H1 (cell line): ENCODE results near the gene PDE6B. TPM values are rescaled to one million over a fixed set of nuclear protein-coding genes. Genes with fewer than 3 reads are reported as not detected.

Source experiments
- CTCF ChIA-PET: fragments of 300-600 bp; sonication (Branson Sonifier 250); formaldehyde crosslinking; loops from one replicate; lab custom pipeline; 2021; ENCODE audit not compliant: partially characterized antibody; lab: Charles Lee
- POLR2A ChIA-PET: fragments of 300-600 bp; sonication (Branson Sonifier 250); formaldehyde crosslinking; loops from one replicate; lab custom pipeline; 2021; ENCODE audit warnings: inconsistent platforms; ENCODE audit not compliant: partially characterized antibody; lab: Charles Lee
- DNase-seq, 2 experiments: peaks; one replicate each; pipeline versions ENCODE4 v3.0.0 to v3.0.0-alpha.2; 2010 to 2022; ENCODE audit warnings: low spot score in 2 of 2, low read depth in 1 of 2, mixed read lengths in 1 of 2
- FAIRE-seq: peaks from 2 replicates; lab custom pipeline; 2011; peaks lifted over from hg19 to GRCh38; lab: Jason Lieb, UNC
- H2AFZ ChIP-seq: 2 replicates; pipeline ENCODE4 v1.8.1; 2012; ENCODE audit warnings: low read length, inconsistent platforms
- H2AK5ac ChIP-seq: 2 replicates; pipeline ENCODE4 v1.6.1; 2013; ENCODE audit warnings: low read depth, low read length
- H2BK120ac ChIP-seq: replicated peaks from 2 replicates; pipeline ENCODE3; 2013; ENCODE audit warnings: low read depth, low read length, inconsistent platforms
- H2BK12ac ChIP-seq: 2 replicates; pipeline ENCODE4 v1.6.1; 2013; ENCODE audit warnings: low read depth, low read length
- H2BK15ac ChIP-seq: 2 replicates; pipeline ENCODE4 v1.6.1; 2013; ENCODE audit warnings: low read length
- H2BK20ac ChIP-seq: 2 replicates; pipeline ENCODE4 v1.6.1; 2013; ENCODE audit warnings: low read length
- H2BK5ac ChIP-seq: 2 replicates; pipeline ENCODE4 v1.6.1; 2013; ENCODE audit warnings: low read depth, low read length
- H3K14ac ChIP-seq: 2 replicates; pipeline ENCODE4 v1.6.1; 2013; ENCODE audit warnings: inconsistent platforms; ENCODE audit not compliant: insufficient read length
- H3K18ac ChIP-seq: 2 replicates; pipeline ENCODE4 v1.6.1; 2013; ENCODE audit warnings: low read length; ENCODE audit errors: extremely low read depth
- H3K23ac ChIP-seq: 2 replicates; pipeline ENCODE4 v1.6.1; 2013; ENCODE audit warnings: inconsistent platforms; ENCODE audit not compliant: insufficient read length
- H3K23me2 ChIP-seq: 2 replicates; pipeline ENCODE4 v1.6.1; 2013; ENCODE audit warnings: low read depth, low read length
- H3K27ac ChIP-seq: 2 replicates; pipeline ENCODE4 v1.6.1; 2011; ENCODE audit warnings: low read depth, low read length, inconsistent platforms
- H3K27me3 ChIP-seq, 4 experiments: replicated peaks in 1 of 4; 1 replicate in 1 of 4; 2 replicates in 3 of 4; pipeline versions ENCODE4 v1.6.1 to v1.8.1; 2011 to 2013; ENCODE audit warnings: low read length in 3 of 4, mild to moderate bottlenecking in 3 of 4, inconsistent platforms in 2 of 4, mixed read lengths in 2 of 4, moderate library complexity in 1 of 4; ENCODE audit not compliant: control insufficient read depth in 3 of 4, insufficient read depth in 3 of 4; ENCODE audit errors: extremely low read depth in 1 of 4
- H3K36me3 ChIP-seq, 4 experiments: 2 replicates each; pipeline versions ENCODE4 v1.6.1 to v1.8.1; 2011 to 2013; ENCODE audit warnings: mild to moderate bottlenecking in 4 of 4, low read length in 3 of 4, moderate library complexity in 2 of 4, control low read depth in 1 of 4, inconsistent platforms in 1 of 4; ENCODE audit not compliant: insufficient read depth in 4 of 4, control insufficient read depth in 2 of 4
- H3K4ac ChIP-seq: replicated peaks from 2 replicates; pipeline ENCODE3; 2013; ENCODE audit warnings: low read length, low read depth, mixed read lengths, inconsistent platforms; ENCODE audit not compliant: insufficient read length
- H3K4me1 ChIP-seq, 4 experiments: replicated peaks in 1 of 4; 1 replicate in 1 of 4; 2 replicates in 3 of 4; pipeline versions ENCODE4 v1.6.1 to v1.8.1; 2011 to 2013; ENCODE audit warnings: low read length in 3 of 4, inconsistent platforms in 2 of 4, mixed read lengths in 1 of 4; ENCODE audit not compliant: insufficient read depth in 4 of 4, control insufficient read depth in 3 of 4
- H3K4me2 ChIP-seq, 2 experiments: 2 replicates each; pipeline versions ENCODE4 v1.6.1 to v1.8.1; 2011 to 2013; ENCODE audit warnings: low read depth in 2 of 2, low read length in 2 of 2, control low read depth in 1 of 2, inconsistent platforms in 1 of 2, mild to moderate bottlenecking in 1 of 2; ENCODE audit not compliant: insufficient read depth in 1 of 2
- H3K4me3 ChIP-seq, 4 experiments: fragments of 200-600, 300-600 bp in 1 of 4; sonication (generic), shearing (Covaris generic), sonication (Bioruptor Twin) in 1 of 4; 2 replicates each; pipeline versions ENCODE4 v1.5.1 to v1.8.1; 2011 to 2016; ENCODE audit warnings: low read length in 4 of 4, low read depth in 3 of 4, control low read depth in 2 of 4, inconsistent platforms in 2 of 4, mild to moderate bottlenecking in 2 of 4, mixed read lengths in 1 of 4, moderate library complexity in 1 of 4; ENCODE audit not compliant: insufficient read depth in 2 of 4; ENCODE audit errors: extremely low read depth in 1 of 4
- H3K56ac ChIP-seq: replicated peaks from 2 replicates; pipeline ENCODE3; 2013; ENCODE audit warnings: low read depth, mild to moderate bottlenecking, mixed read lengths, low read length, inconsistent platforms; ENCODE audit not compliant: insufficient read length
- H3K79me1 ChIP-seq: 2 replicates; pipeline ENCODE4 v1.6.1; 2013; ENCODE audit warnings: low read depth, low read length, control low read depth
- H3K79me2 ChIP-seq, 2 experiments: 2 replicates each; pipeline versions ENCODE4 v1.6.1 to v1.8.1; 2012 to 2013; ENCODE audit warnings: low read length in 2 of 2, mild to moderate bottlenecking in 2 of 2, inconsistent platforms in 1 of 2; ENCODE audit not compliant: insufficient read depth in 2 of 2, control insufficient read depth in 1 of 2
- H3K9ac ChIP-seq, 4 experiments: replicated peaks in 1 of 4; 1 replicate in 1 of 4; 2 replicates in 3 of 4; pipeline versions ENCODE4 v1.6.1 to v1.8.1; 2011 to 2013; ENCODE audit warnings: low read depth in 3 of 4, low read length in 3 of 4, control low read depth in 2 of 4, mild to moderate bottlenecking in 2 of 4, moderate library complexity in 2 of 4, inconsistent platforms in 1 of 4; ENCODE audit errors: extremely low read depth in 1 of 4
- H3K9me3 ChIP-seq, 2 experiments: 2 replicates each; pipeline versions ENCODE4 v1.6.1 to v1.8.1; 2012 to 2013; ENCODE audit warnings: mild to moderate bottlenecking in 2 of 2, moderate library complexity in 2 of 2, control low read depth in 1 of 2, inconsistent platforms in 1 of 2, low read depth in 1 of 2, low read length in 1 of 2, mixed read lengths in 1 of 2; ENCODE audit not compliant: insufficient read depth in 2 of 2
- H4K20me1 ChIP-seq, 2 experiments: replicated peaks in 1 of 2; 2 replicates each; pipeline versions ENCODE3 to v1.8.1; 2011 to 2013; ENCODE audit warnings: inconsistent platforms in 2 of 2, low read length in 2 of 2, mild to moderate bottlenecking in 1 of 2; ENCODE audit not compliant: insufficient read depth in 2 of 2, control insufficient read depth in 1 of 2
- H4K5ac ChIP-seq: 2 replicates; pipeline ENCODE4 v1.6.1; 2013; ENCODE audit warnings: low read length, low read depth, mixed read lengths, inconsistent platforms; ENCODE audit not compliant: insufficient read length
- H4K8ac ChIP-seq: 2 replicates; pipeline ENCODE4 v1.8.0; 2013; ENCODE audit warnings: mild to moderate bottlenecking, moderate library complexity, low read length, inconsistent platforms; ENCODE audit not compliant: insufficient read depth; ENCODE audit errors: extremely low read depth
- H4K91ac ChIP-seq: replicated peaks from 2 replicates; pipeline ENCODE3; 2013; ENCODE audit warnings: low read length, mixed read lengths, inconsistent platforms; ENCODE audit not compliant: insufficient read length
- BACH1 ChIP-seq: IDR thresholded peaks from 2 replicates; pipeline ENCODE4 v1.6.1; 2012; ENCODE audit warnings: low read length, improper control_type of control experiment
- BRCA1 ChIP-seq: IDR thresholded peaks from 2 replicates; pipeline ENCODE4 v1.6.1; 2012; ENCODE audit warnings: low read depth, low read length, improper control_type of control experiment
- FOSL1 ChIP-seq: IDR thresholded peaks from 2 replicates; pipeline ENCODE4 v1.6.1; 2011; ENCODE audit warnings: mild to moderate bottlenecking, low read depth, low read length, moderate library complexity; ENCODE audit not compliant: insufficient read depth
- GTF2F1 ChIP-seq: IDR thresholded peaks from 2 replicates; pipeline ENCODE4 v1.6.1; 2012; ENCODE audit warnings: low read depth, low read length, improper control_type of control experiment, borderline replicate concordance
- HDAC6 ChIP-seq: IDR thresholded peaks from one replicate; pipeline ENCODE4 v1.7.1; 2012; ENCODE audit warnings: low read depth, mild to moderate bottlenecking, inconsistent platforms, low read length, moderate library complexity
- KDM1A ChIP-seq: fragments of 200-600, 300-600 bp; sonication (generic); IDR thresholded peaks from 2 replicates; pipeline ENCODE4 v1.7.1; 2016; ENCODE audit warnings: mild to moderate bottlenecking, low read length, borderline replicate concordance
- KDM5A ChIP-seq: fragments of 200-600 bp; IDR thresholded peaks from 2 replicates; pipeline ENCODE4 v1.7.1; 2012; ENCODE audit warnings: mild to moderate bottlenecking, low read length, inconsistent platforms, mixed read lengths
- SAP30 ChIP-seq: fragments of 300-600 bp; sonication (generic); IDR thresholded peaks from 2 replicates; pipeline ENCODE4 v1.7.1; 2012; ENCODE audit warnings: low read length, moderate library complexity, mild to moderate bottlenecking, inconsistent platforms; ENCODE audit not compliant: insufficient read depth, insufficient replicate concordance
- SP1 ChIP-seq: IDR thresholded peaks from 2 replicates; pipeline ENCODE4 v1.6.1; 2011; ENCODE audit warnings: low read depth, low read length
- WGBS, 2 experiments: shearing (Covaris generic) in 1 of 2; methylation state at CpG; one replicate each; pipeline versions ENCODE4 v1.1.6 to v1.1.7; 2013 to 2015; ENCODE audit warnings: low lambda C conversion rate in 2 of 2, mixed read lengths in 2 of 2, inconsistent platforms in 1 of 2, low coverage in 1 of 2, missing lambda C conversion rate in 1 of 2; ENCODE audit not compliant: insufficient replicate concordance in 2 of 2, insufficient coverage in 1 of 2, insufficient read length in 1 of 2; ENCODE audit errors: extremely low coverage in 1 of 2, missing lambda C conversion rate in 1 of 2; 5-methylcytosine and 5-hydroxymethylcytosine counted together
- polyA plus RNA-seq, 7 experiments: library from polyadenylated mRNA; depleted of rRNA in 3 of 7; stranded (reverse) in 5 of 7; unstranded in 2 of 7; fragments of >200 nt in 5 of 7; fragments of 200-250 nt in 2 of 7; gene quantifications; 1 replicate in 5 of 7; 2 replicates in 1 of 7; 4 replicates in 1 of 7; pipeline versions ENCODE4 v1.2.1 to v1.2.3, GENCODE V29; 2011 to 2013; ENCODE audit warnings: missing spikeins in 2 of 7, mixed read lengths in 2 of 7
- total RNA-seq: library from RNA; stranded (reverse); fragmentation: NEBNext Ultra II Directional; extraction: Animal tissue kit (Norgen Biotek cat#: 25700); gene quantifications from 2 replicates; pipeline ENCODE4 v1.2.1, GENCODE V29; 2021

The PDE6B gene
- total and polyA plus RNA-seq, 2 of the 8 experiments (the other 6 are each of a cell fraction or from before 2014, with no cell fraction given): 4.1 to 8.4 TPM

- CTCF ChIA-PET: interaction anchor here (0.6 to 1.1 kb wide), 2 partner anchors 16 to 18 kb away, joined by 3 to 4 read pairs; no protein-coding TSS in a partner anchor
- Histone ChIP-seq H3K79me2 (no peaks in the 10 kb centered on the region), H3K27ac (no peak overlapping the region), H3K9me3 (no peaks in the 10 kb centered on the region), H2BK15ac (no peak overlapping the region), H4K20me1 (no peaks in the 10 kb centered on the region), H2AFZ (no peak overlapping the region), H2BK120ac (no peak overlapping the region), H3K23ac (no peak overlapping the region), H3K23me2 (no peaks in the 10 kb centered on the region), H3K9ac (no peak overlapping the region), H3K4me3 (no peak overlapping the region), H3K18ac (no peak overlapping the region), H2BK5ac (no peak overlapping the region), H3K36me3 (no peaks in the 10 kb centered on the region), H3K14ac (no peak overlapping the region), H3K4me1 (peaks cover 0 to 5% (median 0%) of the 10 kb centered on the region in 4 experiments; a peak in 1 of 7 replicates), H4K91ac (no peak overlapping the region), H4K8ac (no peak overlapping the region), H3K79me1 (no peaks in the 10 kb centered on the region), H2BK12ac (no peak overlapping the region), H4K5ac (no peak overlapping the region), H3K56ac (no peak overlapping the region), H3K4me2 (no peak overlapping the region), H2AK5ac (no peak overlapping the region), H3K27me3 (peaks cover 0 to 9% (median 0%) of the 10 kb centered on the region in 4 experiments; a peak in 2 of 7 replicates), H2BK20ac (no peak overlapping the region), H3K4ac (no peak overlapping the region)
- 90% methylated on average over 13 of the region's 13 CpGs; no CpG with 5 or more reads in 1 of the 2 experiments for WGBS, 2 experiments
- no peak for DNase-seq
- FAIRE-seq: no peak
- no peak for TF ChIP-seq KDM1A
- no peak for TF ChIP-seq BACH1
- TF ChIP-seq BRCA1: no peak
- no peak for TF ChIP-seq GTF2F1
- no peak for TF ChIP-seq KDM5A
- TF ChIP-seq SP1: no peak
- no peak for TF ChIP-seq HDAC6
- no peak for TF ChIP-seq FOSL1
- no peak for TF ChIP-seq SAP30
- POLR2A ChIA-PET: interaction anchor here (0.9 to 1.6 kb wide), 5 partner anchors 8 to 176 kb away, joined by 3 to 4 read pairs (median 3); partner anchors contain the start of genes ATP5ME and MYL5
Measured at GRCh38 chr4:649751-650310, 24.5 kb downstream of the PDE6B start.
